ENCODE measurements around the gene PHIP. TPM values are rescaled to one million over a fixed set of nuclear protein-coding genes. Genes with fewer than 3 reads are reported as not detected.
"Not testable (repeated sequence)": the region's sequence is repeated elsewhere in the genome, so short reads cannot be mapped to it uniquely, and the experiment has no call there.

PHIP gene
- total and polyA plus RNA-seq, 3 experiments from 2014 or later: 13.4 to 27.0 (median 26.1) TPM

GRCh38 chr6:78947962-78948361 is 130.1 kb downstream of the PHIP start:
- ChIA-PET POLR2A (no interaction called here), CTCF (interaction anchor here (1.0 kb wide), 1 partner anchor 14 kb away, joined by 3 read pairs; no protein-coding TSS in a partner anchor)
- no peak overlapping the region for H3K27ac ChIP-seq (ENCODE audit: low read depth, low read length)
- H3K27ac Mint-ChIP-seq: no peak overlapping the region
- peaks cover 33% of the 10 kb centered on the region for H3K36me3 ChIP-seq (ENCODE audit: insufficient read depth, low read length)
- no peaks in the 10 kb centered on the region for H3K27me3 ChIP-seq (ENCODE audit: insufficient read depth, low read length, poor library complexity, severe bottlenecking)
- no peak overlapping the region for H3K4me3 Mint-ChIP-seq
- no peaks in the 10 kb centered on the region for H3K4me1 Mint-ChIP-seq
- peaks cover 6 to 22% (median 13%) of the 10 kb centered on the region in 5 donors for H3K9me3 Mint-ChIP-seq
- H3K36me3 Mint-ChIP-seq: peaks cover 54 to 86% (median 70%) of the 10 kb centered on the region in 3 donors
- no peak for DNase-seq
- H3K4me1 ChIP-seq (ENCODE audit: insufficient read depth, low read length): no peaks in the 10 kb centered on the region
- H3K9me3 ChIP-seq (ENCODE audit: low read length): peaks cover 7% of the 10 kb centered on the region
- no peak overlapping the region for H3K4me3 ChIP-seq (ENCODE audit: low read length)
- H3K27me3 Mint-ChIP-seq: no peaks in the 10 kb centered on the region

- no peaks in the 10 kb centered on the region for H3K27me3 ChIP-seq (ENCODE audit: insufficient read depth, low read length, poor library complexity, severe bottlenecking)
- CTCF ChIA-PET: interaction anchor here (1.0 kb wide), 1 partner anchor 14 kb away, joined by 3 read pairs; no protein-coding TSS in a partner anchor
- POLR2A ChIA-PET: no interaction called here
- H3K36me3 ChIP-seq (ENCODE audit: insufficient read depth, low read length): peaks cover 32% of the 10 kb centered on the region
- H3K4me1 Mint-ChIP-seq: no peaks in the 10 kb centered on the region
- H3K9me3 ChIP-seq (ENCODE audit: low read length): peaks cover 7% of the 10 kb centered on the region
- no peak overlapping the region for H3K4me3 ChIP-seq (ENCODE audit: low read length)
- no peaks in the 10 kb centered on the region for H3K27me3 Mint-ChIP-seq
- H3K4me1 ChIP-seq (ENCODE audit: insufficient read depth, low read length): no peaks in the 10 kb centered on the region
- DNase-seq: no peak
- H3K27ac Mint-ChIP-seq: peak overlapping the region in 1 of 8 donors; percentile 61
- H3K4me3 Mint-ChIP-seq: no peak overlapping the region
- peaks cover 52 to 83% (median 65%) of the 10 kb centered on the region in 3 donors for H3K36me3 Mint-ChIP-seq
- H3K9me3 Mint-ChIP-seq: peaks cover 6 to 18% (median 13%) of the 10 kb centered on the region in 5 donors
- no peak overlapping the region for H3K27ac ChIP-seq (ENCODE audit: low read depth, low read length)
Measured at GRCh38 chr6:78947529-78947928, 130.5 kb downstream of the PHIP start.

- Histone ChIP-seq H3K4me1 (ENCODE audit: insufficient read depth, low read length) (no peaks in the 10 kb centered on the region), H3K36me3 (ENCODE audit: insufficient read depth, low read length) (peaks cover 19% of the 10 kb centered on the region), H3K27me3 (ENCODE audit: insufficient read depth, low read length, poor library complexity, severe bottlenecking) (no peaks in the 10 kb centered on the region), H3K27ac (ENCODE audit: low read depth, low read length) (no peak overlapping the region), H3K9me3 (ENCODE audit: low read length) (no peaks in the 10 kb centered on the region), H3K4me3 (ENCODE audit: low read length) (no peak overlapping the region)
- no peaks in the 10 kb centered on the region for H3K4me1 Mint-ChIP-seq
- no peak overlapping the region for H3K4me3 Mint-ChIP-seq
- H3K36me3 Mint-ChIP-seq: peaks cover 28 to 76% (median 30%) of the 10 kb centered on the region in 3 donors
- no peaks in the 10 kb centered on the region for H3K9me3 Mint-ChIP-seq
- DNase-seq: no peak
- H3K27ac Mint-ChIP-seq: no peak overlapping the region
- H3K27me3 Mint-ChIP-seq: no peaks in the 10 kb centered on the region
- ChIA-PET POLR2A (no interaction called here), CTCF (no interaction called here)
Measured at GRCh38 chr6:78942446-78942845, 135.6 kb downstream of the PHIP start.

- Mint-ChIP-seq H3K27ac (no peak overlapping the region), H3K36me3 (peaks cover 11 to 41% (median 14%) of the 10 kb centered on the region in 3 donors), H3K4me3 (no peak overlapping the region), H3K4me1 (peaks cover 0 to 3% (median 0%) of the 10 kb centered on the region in 3 donors), H3K9me3 (peaks cover 0 to 4% (median 0%) of the 10 kb centered on the region in 5 donors), H3K27me3 (no peaks in the 10 kb centered on the region)
- DNase-seq: no peak
- CTCF ChIA-PET: no interaction called here
- Histone ChIP-seq H3K4me1 (ENCODE audit: insufficient read depth, low read length) (no peaks in the 10 kb centered on the region), H3K36me3 (ENCODE audit: insufficient read depth, low read length) (peaks cover 7% of the 10 kb centered on the region), H3K27me3 (ENCODE audit: insufficient read depth, low read length, poor library complexity, severe bottlenecking) (no peaks in the 10 kb centered on the region), H3K4me3 (ENCODE audit: low read length) (no peak overlapping the region), H3K9me3 (ENCODE audit: low read length) (no peaks in the 10 kb centered on the region), H3K27ac (ENCODE audit: low read depth, low read length) (no peak overlapping the region)
- POLR2A ChIA-PET: no interaction called here
Measured at GRCh38 chr6:78936515-78936914, 141.5 kb downstream of the PHIP start.

GRCh38 chr6:78935553-78935952 is 142.5 kb downstream of the PHIP start:
- CTCF ChIA-PET: no interaction called here
- H3K27me3 Mint-ChIP-seq: no peaks in the 10 kb centered on the region

GRCh38 chr6:78925317-78925716 is 152.7 kb downstream of the PHIP start:
- no peak overlapping the region for H3K27ac ChIP-seq (ENCODE audit: low read depth, low read length)
- H3K4me1 ChIP-seq (ENCODE audit: insufficient read depth, low read length): no peaks in the 10 kb centered on the region
- peaks cover 0 to 5% of the 10 kb centered on the region in 2 donors for H3K27me3 Mint-ChIP-seq
- ChIA-PET POLR2A (no interaction called here), CTCF (no interaction called here)
- H3K36me3 Mint-ChIP-seq: peaks cover 0 to 19% (median 2%) of the 10 kb centered on the region in 3 donors
- H3K27me3 ChIP-seq (ENCODE audit: insufficient read depth, low read length, poor library complexity, severe bottlenecking): no peaks in the 10 kb centered on the region
- no peak overlapping the region for H3K27ac Mint-ChIP-seq
- no peaks in the 10 kb centered on the region for H3K4me1 Mint-ChIP-seq
- H3K9me3 Mint-ChIP-seq: peaks cover 18 to 58% (median 46%) of the 10 kb centered on the region in 5 donors
- H3K36me3 ChIP-seq (ENCODE audit: insufficient read depth, low read length): no peaks in the 10 kb centered on the region
- H3K9me3 ChIP-seq (ENCODE audit: low read length): peaks cover 4% of the 10 kb centered on the region
- no peak overlapping the region for H3K4me3 Mint-ChIP-seq
- H3K4me3 ChIP-seq (ENCODE audit: low read length): no peak overlapping the region
- no peak for DNase-seq

More at GRCh38 chr6:78935553-78935952, 142.5 kb downstream of the PHIP start:
- Histone ChIP-seq H3K4me1 (ENCODE audit: insufficient read depth, low read length) (no peaks in the 10 kb centered on the region), H3K27ac (ENCODE audit: low read depth, low read length) (no peak overlapping the region), H3K36me3 (ENCODE audit: insufficient read depth, low read length) (peaks cover under 1% of the 10 kb centered on the region), H3K27me3 (ENCODE audit: insufficient read depth, low read length, poor library complexity, severe bottlenecking) (no peaks in the 10 kb centered on the region), H3K9me3 (ENCODE audit: low read length) (no peaks in the 10 kb centered on the region), H3K4me3 (ENCODE audit: low read length) (no peak overlapping the region)
- no peak for DNase-seq
- peaks cover 5 to 32% (median 7%) of the 10 kb centered on the region in 3 donors for H3K36me3 Mint-ChIP-seq
- H3K4me3 Mint-ChIP-seq: no peak overlapping the region
- POLR2A ChIA-PET: no interaction called here
- peaks cover 0 to 4% (median under 1%) of the 10 kb centered on the region in 5 donors for H3K9me3 Mint-ChIP-seq
- H3K27ac Mint-ChIP-seq: no peak overlapping the region
- H3K4me1 Mint-ChIP-seq: peaks cover 0 to 3% (median 0%) of the 10 kb centered on the region in 3 donors

- H3K4me1 ChIP-seq (ENCODE audit: insufficient read depth, low read length); H3K27ac ChIP-seq (ENCODE audit: low read depth, low read length); H3K4me1 Mint-ChIP-seq; H3K9me3 ChIP-seq (ENCODE audit: low read length); H3K4me3 Mint-ChIP-seq; H3K4me3 ChIP-seq (ENCODE audit: low read length); DNase-seq; H3K27me3 ChIP-seq (ENCODE audit: insufficient read depth, low read length, poor library complexity, severe bottlenecking); CTCF ChIA-PET; H3K27me3 Mint-ChIP-seq; POLR2A ChIA-PET; H3K27ac Mint-ChIP-seq; H3K36me3 ChIP-seq (ENCODE audit: insufficient read depth, low read length): not testable (repeated sequence)
- peaks cover 22 to 66% (median 59%) of the 10 kb centered on the region in 5 donors for H3K9me3 Mint-ChIP-seq
- peaks cover 1 to 28% (median 2%) of the 10 kb centered on the region in 3 donors for H3K36me3 Mint-ChIP-seq
Measured at GRCh38 chr6:78921168-78921567, 156.9 kb downstream of the PHIP start.

- Mint-ChIP-seq H3K9me3 (peaks cover 23 to 57% (median 50%) of the 10 kb centered on the region in 5 donors), H3K36me3 (peaks cover 0 to 23% (median 1%) of the 10 kb centered on the region in 3 donors), H3K27ac (no peak overlapping the region), H3K4me1 (no peaks in the 10 kb centered on the region), H3K27me3 (peaks cover 7 to 16% of the 10 kb centered on the region in 2 donors), H3K4me3 (no peak overlapping the region)
- ChIA-PET CTCF (no interaction called here), POLR2A (no interaction called here)
- no peak overlapping the region for H3K27ac ChIP-seq (ENCODE audit: low read depth, low read length)
- no peaks in the 10 kb centered on the region for H3K36me3 ChIP-seq (ENCODE audit: insufficient read depth, low read length)
- H3K4me1 ChIP-seq (ENCODE audit: insufficient read depth, low read length): no peaks in the 10 kb centered on the region
- no peaks in the 10 kb centered on the region for H3K9me3 ChIP-seq (ENCODE audit: low read length)
- H3K27me3 ChIP-seq (ENCODE audit: insufficient read depth, low read length, poor library complexity, severe bottlenecking): no peaks in the 10 kb centered on the region
- H3K4me3 ChIP-seq (ENCODE audit: low read length): no peak overlapping the region
- no peak for DNase-seq
Measured at GRCh38 chr6:78917788-78918187, 160.3 kb downstream of the PHIP start.

Data from CD8-positive, alpha-beta memory T cell (primary cell).